Breast epithelium (tissue), 3 donors: ENCODE measurements around the gene CDH26.

Experiments
- CTCF ChIP-seq, 3 donors: fragments of 450-650 bp; IDR thresholded peaks; one replicate each; pipeline ENCODE4 v1.5.1; 2016 to 2017; ENCODE audit warnings: antibody characterized with exemption in 3 of 3, mild to moderate bottlenecking in 3 of 3, moderate library complexity in 3 of 3
- POLR2A ChIP-seq: fragments of 450-650 bp; IDR thresholded peaks from one replicate; pipeline ENCODE4 v1.6.1; 2016; ENCODE audit warnings: antibody characterized with exemption, mild to moderate bottlenecking, moderate library complexity

- TF ChIP-seq CTCF (IDR thresholded peaks at IDR 0.05), result no peak
- TF ChIP-seq POLR2A, result no peak
Observed at GRCh38 chr20:60052322-60052721, 94.1 kb downstream of the CDH26 start.
